Measurements from ENCODE around the gene THSD4.

GRCh38 chr15:71223516-71223915 is 108.2 kb downstream of the THSD4 start:
- TF ChIP-seq CTCF (IDR thresholded peaks at IDR 0.05; ENCODE audit: low read depth, low read length), result no peak
- no peak for TF ChIP-seq EZH2phosphoT487 (IDR thresholded peaks at IDR 0.05; ENCODE audit: low read depth)

Measured in OCI-LY3 (cell line).